ENCODE results near the gene ZNF248. TPM values are rescaled to one million over a fixed set of nuclear protein-coding genes. Genes with fewer than 3 reads are reported as not detected.
"Not testable (repeated sequence)": the region's sequence is repeated elsewhere in the genome, so short reads cannot be mapped to it uniquely, and the experiment has no call there.

The ZNF248 gene
- total and polyA plus RNA-seq, 2 donors from 2014 or later, result 6.9 to 11.6 TPM

DNA sequence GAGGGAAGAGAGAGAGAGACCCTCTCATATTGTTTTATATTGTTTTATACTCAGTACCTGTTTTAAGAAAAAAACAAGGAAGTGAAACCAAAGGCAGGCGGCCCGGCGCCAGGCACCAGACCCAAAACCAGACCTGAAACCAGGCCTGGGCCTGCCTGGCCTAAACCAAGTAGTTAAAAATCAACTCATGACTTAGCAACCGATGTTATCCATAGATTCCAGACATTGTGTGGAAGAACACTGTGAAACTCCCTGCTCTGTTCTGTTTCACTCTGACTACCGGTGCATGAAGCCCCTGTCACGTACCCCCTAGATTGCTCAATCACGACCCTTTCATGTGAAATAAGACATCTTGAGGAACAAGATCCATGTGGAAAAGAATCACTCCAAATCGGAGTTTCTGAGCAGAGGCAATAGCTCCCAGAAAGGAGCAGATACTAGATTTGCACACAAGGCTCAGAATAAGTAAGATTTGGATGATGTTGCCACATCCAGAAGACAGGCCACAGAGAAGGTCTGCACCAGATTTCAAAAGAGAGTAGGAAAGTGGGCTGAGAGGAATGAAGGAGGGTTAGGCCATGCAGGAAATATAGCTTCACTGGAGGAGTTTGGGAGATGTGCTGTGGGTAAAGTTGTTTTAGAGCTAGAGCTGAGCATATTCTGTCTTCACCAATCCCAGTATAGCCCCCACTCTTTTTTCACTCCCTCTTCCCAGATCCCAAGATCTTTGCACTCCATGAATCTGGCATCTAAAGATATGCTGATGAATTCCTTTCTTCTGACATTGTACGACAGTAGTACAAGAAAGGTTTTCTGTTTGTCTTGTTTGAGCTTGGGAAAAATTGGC, 8.8 kb upstream of the ZNF248 start:
- Histone ChIP-seq H3K36me3 (ENCODE audit: control insufficient read depth in 2 of 3, insufficient read depth in 3 of 3, low read length in 3 of 3) (no peaks in the 10 kb centered on the region), H3K27ac (ENCODE audit: low read depth in 2 of 2, low read length in 2 of 2) (no peak overlapping the region), H3K4me1 (ENCODE audit: control insufficient read depth in 2 of 3, insufficient read depth in 2 of 3, low read depth in 1 of 3, low read length in 3 of 3) (no peaks in the 10 kb centered on the region), H3K4me3 (ENCODE audit: low read length in 3 of 3) (no peak overlapping the region), H3K9me3 (ENCODE audit: control insufficient read depth in 2 of 3, insufficient read depth in 1 of 3, low read length in 3 of 3) (no peaks in the 10 kb centered on the region), H3K27me3 (ENCODE audit: control insufficient read depth, insufficient read depth, low read length) (no peaks in the 10 kb centered on the region), H3K9ac (ENCODE audit: low read length in 3 of 3) (no peak overlapping the region)
- intact Hi-C loops (cut with DNase I), result no loop called here
- FAIRE-seq, result no peak
- TF ChIP-seq, protein P1, sequence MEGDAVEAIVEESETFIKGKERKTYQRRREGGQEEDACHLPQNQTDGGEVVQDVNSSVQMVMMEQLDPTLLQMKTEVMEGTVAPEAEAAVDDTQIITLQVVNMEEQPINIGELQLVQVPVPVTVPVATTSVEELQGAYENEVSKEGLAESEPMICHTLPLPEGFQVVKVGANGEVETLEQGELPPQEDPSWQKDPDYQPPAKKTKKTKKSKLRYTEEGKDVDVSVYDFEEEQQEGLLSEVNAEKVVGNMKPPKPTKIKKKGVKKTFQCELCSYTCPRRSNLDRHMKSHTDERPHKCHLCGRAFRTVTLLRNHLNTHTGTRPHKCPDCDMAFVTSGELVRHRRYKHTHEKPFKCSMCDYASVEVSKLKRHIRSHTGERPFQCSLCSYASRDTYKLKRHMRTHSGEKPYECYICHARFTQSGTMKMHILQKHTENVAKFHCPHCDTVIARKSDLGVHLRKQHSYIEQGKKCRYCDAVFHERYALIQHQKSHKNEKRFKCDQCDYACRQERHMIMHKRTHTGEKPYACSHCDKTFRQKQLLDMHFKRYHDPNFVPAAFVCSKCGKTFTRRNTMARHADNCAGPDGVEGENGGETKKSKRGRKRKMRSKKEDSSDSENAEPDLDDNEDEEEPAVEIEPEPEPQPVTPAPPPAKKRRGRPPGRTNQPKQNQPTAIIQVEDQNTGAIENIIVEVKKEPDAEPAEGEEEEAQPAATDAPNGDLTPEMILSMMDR (IDR thresholded peaks at IDR 0.05; ENCODE audit: borderline replicate concordance, extremely low read depth, insufficient read depth), result no peak
- no peak for DNase-seq

DNA sequence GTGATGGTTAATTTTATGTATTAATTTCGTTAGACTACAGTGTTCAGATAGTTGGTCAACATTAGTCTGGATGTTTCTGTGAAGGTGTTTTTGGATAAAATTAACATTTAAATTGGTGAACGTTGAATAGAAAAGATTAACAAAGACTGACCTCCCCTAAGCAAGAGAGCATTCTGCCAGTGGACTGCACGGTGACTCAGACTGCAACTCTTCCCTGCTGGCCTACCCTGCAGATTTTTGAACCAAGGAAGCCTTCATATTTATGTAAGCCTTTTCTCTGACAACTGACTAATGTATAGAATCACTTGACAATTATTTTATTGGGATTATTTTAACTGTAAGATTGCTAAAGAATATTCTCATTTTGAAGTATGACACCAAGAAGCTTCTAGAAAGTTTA, 7.9 kb upstream of the ZNF248 start:
- Histone ChIP-seq H3K27me3 (ENCODE audit: control insufficient read depth, insufficient read depth, low read length) (no peaks in the 10 kb centered on the region), H3K4me3 (ENCODE audit: low read length in 3 of 3) (no peak overlapping the region), H3K4me1 (ENCODE audit: control insufficient read depth in 2 of 3, insufficient read depth in 2 of 3, low read depth in 1 of 3, low read length in 3 of 3) (no peaks in the 10 kb centered on the region), H3K36me3 (ENCODE audit: control insufficient read depth in 2 of 3, insufficient read depth in 3 of 3, low read length in 3 of 3) (no peaks in the 10 kb centered on the region), H3K9ac (ENCODE audit: low read length in 3 of 3) (no peak overlapping the region), H3K9me3 (ENCODE audit: control insufficient read depth in 2 of 3, insufficient read depth in 1 of 3, low read length in 3 of 3) (no peaks in the 10 kb centered on the region), H3K27ac (ENCODE audit: low read depth in 2 of 2, low read length in 2 of 2) (no peak overlapping the region)
- DNase-seq (no peak), FAIRE-seq (no peak)
- TF ChIP-seq, protein P1 (IDR thresholded peaks at IDR 0.05; ENCODE audit: borderline replicate concordance, extremely low read depth, insufficient read depth), result no peak
- intact Hi-C loops (cut with DNase I), result no loop called here

DNA sequence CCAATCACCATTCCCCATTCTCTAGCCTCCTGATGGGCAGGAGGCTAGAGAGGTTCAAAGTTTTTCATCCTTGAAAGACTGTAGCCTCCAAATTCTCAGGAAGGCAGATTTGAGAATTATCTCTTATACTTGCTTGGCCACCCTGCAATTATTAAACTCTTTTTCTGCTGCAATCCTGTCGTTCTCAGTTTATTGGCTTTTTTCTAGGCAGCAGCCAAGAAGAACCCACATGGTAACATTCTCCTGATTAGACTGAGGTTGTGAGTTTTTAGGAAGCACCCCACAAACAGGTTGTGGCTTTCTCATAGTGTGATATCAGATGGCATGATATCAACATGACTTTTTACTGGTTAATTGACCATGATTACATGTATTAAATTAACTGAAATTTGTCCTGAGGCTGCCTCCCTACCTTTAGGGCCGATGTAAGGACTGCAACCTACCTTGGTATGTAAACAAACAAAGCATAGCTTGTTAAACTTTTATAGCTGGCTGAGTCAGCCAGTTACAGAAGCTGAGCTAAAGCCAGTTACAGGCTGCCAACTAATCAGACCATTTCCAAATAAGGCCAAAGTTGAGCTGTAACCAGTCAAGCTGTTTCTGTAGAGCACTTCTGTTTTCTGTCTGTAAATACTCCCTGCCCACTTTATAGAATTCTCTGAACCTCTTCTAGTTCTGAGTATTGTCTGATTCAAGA, 3.2 kb upstream of the ZNF248 start:
- Histone ChIP-seq H3K9ac (ENCODE audit: low read length in 3 of 3) (no peak overlapping the region), H3K27me3 (ENCODE audit: control insufficient read depth, insufficient read depth, low read length) (no peaks in the 10 kb centered on the region), H3K9me3 (ENCODE audit: control insufficient read depth in 2 of 3, insufficient read depth in 1 of 3, low read length in 3 of 3) (no peaks in the 10 kb centered on the region), H3K27ac (ENCODE audit: low read depth in 2 of 2, low read length in 2 of 2) (no peak overlapping the region), H3K4me3 (ENCODE audit: low read length in 3 of 3) (no peak overlapping the region), H3K36me3 (ENCODE audit: control insufficient read depth in 2 of 3, insufficient read depth in 3 of 3, low read length in 3 of 3) (no peaks in the 10 kb centered on the region), H3K4me1 (ENCODE audit: control insufficient read depth in 2 of 3, insufficient read depth in 2 of 3, low read depth in 1 of 3, low read length in 3 of 3) (peaks cover under 1 to 7% (median 4%) of the 10 kb centered on the region in 3 donors)
- no peak for FAIRE-seq
- intact Hi-C loops (cut with DNase I), result no loop called here
- DNase-seq, result no peak
- TF ChIP-seq, protein P1 (IDR thresholded peaks at IDR 0.05; ENCODE audit: borderline replicate concordance, extremely low read depth, insufficient read depth), result no peak

DNA sequence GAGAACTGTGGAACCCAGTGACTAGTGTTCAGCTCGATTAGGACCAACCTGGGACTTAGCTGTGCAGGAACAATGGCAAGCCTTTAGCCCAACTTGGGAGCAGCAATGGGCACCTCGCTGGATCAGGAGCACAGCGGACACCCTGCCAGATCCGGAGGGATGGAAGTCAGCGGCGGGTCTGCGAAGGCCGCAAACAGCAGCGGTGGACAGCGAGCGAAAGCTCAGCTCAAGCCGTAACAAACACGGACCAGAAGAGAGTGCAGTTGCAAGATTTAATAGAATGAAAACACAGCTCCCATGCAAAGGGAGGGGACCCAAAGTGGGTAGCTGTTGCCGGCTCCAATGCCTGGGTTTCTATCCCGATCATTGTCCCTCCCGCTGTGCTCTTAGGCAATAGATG, 1.9 kb upstream of the ZNF248 start:
- H3K9ac ChIP-seq (ENCODE audit: low read length in 3 of 3); H3K27ac ChIP-seq (ENCODE audit: low read depth in 2 of 2, low read length in 2 of 2); DNase-seq; FAIRE-seq; H3K4me3 ChIP-seq (ENCODE audit: low read length in 3 of 3); H3K4me1 ChIP-seq (ENCODE audit: control insufficient read depth in 2 of 3, insufficient read depth in 2 of 3, low read depth in 1 of 3, low read length in 3 of 3); intact Hi-C loops (cut with DNase I); H3K9me3 ChIP-seq (ENCODE audit: control insufficient read depth in 2 of 3, insufficient read depth in 1 of 3, low read length in 3 of 3); H3K27me3 ChIP-seq (ENCODE audit: control insufficient read depth, insufficient read depth, low read length); H3K36me3 ChIP-seq (ENCODE audit: control insufficient read depth in 2 of 3, insufficient read depth in 3 of 3, low read length in 3 of 3): not testable (repeated sequence)

Measured in kidney (tissue), 14 donors.